Ascending aorta (tissue), 2 donors: ENCODE results near the gene KMT5C. TPM values are rescaled to one million over a fixed set of nuclear protein-coding genes. Genes with fewer than 3 reads are reported as not detected.

Experiments used
- DNase-seq, 2 donors: peaks; one replicate each; pipeline ENCODE4 v3.0.0-alpha.2; 2019; ENCODE audit warnings: low spot score in 2 of 2
- H3K27ac ChIP-seq, 2 donors: fragments of 200-600 bp; sonication (generic); one replicate each; pipeline ENCODE4 v1.5.1; 2016 to 2017; ENCODE audit warnings: mild to moderate bottlenecking in 1 of 2
- H3K27me3 ChIP-seq: fragments of 200-600 bp; sonication (generic); one replicate; pipeline ENCODE4 v1.5.1; 2017
- H3K36me3 ChIP-seq, 2 donors: fragments of 200-600 bp; sonication (generic); one replicate each; pipeline ENCODE4 v1.5.1; 2016
- H3K4me1 ChIP-seq, 2 donors: fragments of 200-600 bp; sonication (generic); one replicate each; pipeline ENCODE4 v1.5.1; 2016 to 2017; ENCODE audit warnings: mild to moderate bottlenecking in 1 of 2
- H3K4me3 ChIP-seq, 2 donors: fragments of 200-600 bp; sonication (generic); one replicate each; pipeline ENCODE4 v1.5.1; 2016 to 2017; ENCODE audit warnings: mild to moderate bottlenecking in 1 of 2
- H3K9me3 ChIP-seq, 2 donors: fragments of 200-600 bp; sonication (generic); one replicate each; pipeline ENCODE4 v1.5.1; 2016
- CTCF ChIP-seq, 3 experiments: fragments of 200-600 bp in 2 of 3; fragments of 450-650 bp in 1 of 3; sonication (generic) in 2 of 3; IDR thresholded peaks; one replicate each; pipeline ENCODE4 v1.5.1; 2016 to 2019; ENCODE audit warnings: antibody characterized with exemption in 3 of 3, mild to moderate bottlenecking in 1 of 3, moderate library complexity in 1 of 3
- intact Hi-C: fragments of 100-400 bp; cut with DNase I; formaldehyde crosslinking; loops from one replicate; pipeline ENCODE4 v1.15.1; 2023
- total RNA-seq: library from RNA; depleted of rRNA; stranded (reverse); fragments of >200 nt; gene quantifications from one replicate; pipeline ENCODE4 v1.1.0, GENCODE V29; 2016

KMT5C gene
- total RNA-seq, 1 donor from 2014 or later: 21.7 TPM

GRCh38 chr19:55340784-55341147 lies 1.1 kb downstream of the KMT5C start:
- H3K9me3 ChIP-seq: no peaks in the 10 kb centered on the region
- intact Hi-C loops: no loop called here
- peak in 1 of 3 experiments; percentile 28 for TF ChIP-seq CTCF (IDR thresholded peaks at IDR 0.05)

DNA sequence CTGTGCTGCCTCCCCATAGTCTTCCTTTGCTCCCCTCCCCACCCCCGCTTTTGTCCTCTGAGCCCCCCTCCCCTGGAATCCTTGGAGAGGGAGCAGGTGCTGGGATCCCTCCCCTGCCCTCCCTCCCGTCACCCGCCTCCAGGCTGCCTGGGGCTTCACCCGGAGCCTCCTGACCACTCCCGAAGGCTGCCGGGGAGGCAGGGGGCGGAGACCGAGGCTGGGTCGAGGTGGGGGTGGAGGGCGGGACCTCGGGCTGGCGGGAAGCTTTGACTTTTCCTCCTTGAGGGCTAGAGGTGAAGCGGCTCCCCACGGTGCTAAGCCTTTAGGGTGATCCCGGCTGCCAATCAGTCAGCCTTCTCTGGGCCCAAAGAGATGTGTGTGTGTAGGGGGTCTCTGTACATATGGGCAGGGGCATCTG lies 1.5 kb downstream of the KMT5C start:
- no peaks in the 10 kb centered on the region for H3K9me3 ChIP-seq
- H3K27me3 ChIP-seq: no peaks in the 10 kb centered on the region
- H3K36me3 ChIP-seq: peaks cover 12 to 13% of the 10 kb centered on the region in 2 donors
- intact Hi-C loops: no loop called here
- peak overlapping the region; percentile 82 to 84 for H3K4me3 ChIP-seq
- peaks cover 5 to 17% of the 10 kb centered on the region in 2 donors for H3K4me1 ChIP-seq
- H3K27ac ChIP-seq: no peak overlapping the region
- no peak for TF ChIP-seq CTCF (IDR thresholded peaks at IDR 0.05)
- peak in 1 of 2 donors; percentile 80 for DNase-seq

More at GRCh38 chr19:55340784-55341147, 1.1 kb downstream of the KMT5C start:
- Histone ChIP-seq H3K4me1 (peaks cover 5 to 17% of the 10 kb centered on the region in 2 donors), H3K36me3 (peaks cover 12 to 13% of the 10 kb centered on the region in 2 donors), H3K4me3 (peak overlapping the region; percentile 82 to 84), H3K27ac (no peak overlapping the region), H3K27me3 (no peaks in the 10 kb centered on the region)
- DNase-seq: no peak

- peaks cover 13 to 18% of the 10 kb centered on the region in 2 donors for H3K36me3 ChIP-seq
- DNase-seq: no peak
- no peak overlapping the region for H3K27ac ChIP-seq
- no peak for TF ChIP-seq CTCF (IDR thresholded peaks at IDR 0.05)
- H3K9me3 ChIP-seq: no peaks in the 10 kb centered on the region
- H3K27me3 ChIP-seq: no peaks in the 10 kb centered on the region
- intact Hi-C loops: no loop called here
- peaks cover 5 to 17% of the 10 kb centered on the region in 2 donors for H3K4me1 ChIP-seq
- peak overlapping the region in 1 of 2 donors; percentile 82 for H3K4me3 ChIP-seq
Measured at GRCh38 chr19:55341595-55342531, 2.2 kb downstream of the KMT5C start.

DNA sequence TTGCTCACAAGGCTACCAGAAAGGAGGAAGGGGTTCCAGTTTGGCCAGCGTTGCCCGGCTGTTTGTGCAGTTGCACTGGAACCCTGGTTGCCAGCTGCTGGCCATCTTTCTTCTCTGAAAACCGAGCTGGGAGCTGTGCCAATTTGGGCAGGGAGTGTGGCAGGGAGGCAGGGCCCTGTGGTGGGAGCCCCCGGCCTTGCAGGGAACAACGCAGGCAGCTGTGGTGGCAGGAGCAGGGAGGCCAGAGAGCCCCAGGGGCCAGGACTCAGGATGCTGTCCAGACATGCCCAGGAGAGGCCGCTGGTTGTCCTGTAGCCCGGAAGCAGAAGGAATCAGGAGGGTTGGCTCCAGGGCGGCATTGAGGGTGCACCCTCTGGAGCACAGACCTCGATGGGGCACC lies 4.8 kb downstream of the KMT5C start:
- Histone ChIP-seq H3K9me3 (no peaks in the 10 kb centered on the region), H3K4me3 (no peak overlapping the region), H3K27me3 (no peaks in the 10 kb centered on the region), H3K4me1 (peaks cover 5 to 17% of the 10 kb centered on the region in 2 donors), H3K36me3 (peaks cover 13 to 25% of the 10 kb centered on the region in 2 donors), H3K27ac (no peak overlapping the region)
- DNase-seq: no peak
- no peak for TF ChIP-seq CTCF (IDR thresholded peaks at IDR 0.05)
- intact Hi-C loops: no loop called here

- intact Hi-C loops: no loop called here
- DNase-seq: no peak
- Histone ChIP-seq H3K9me3 (no peaks in the 10 kb centered on the region), H3K4me1 (peaks cover 4 to 14% of the 10 kb centered on the region in 2 donors), H3K36me3 (peaks cover 13 to 25% of the 10 kb centered on the region in 2 donors), H3K27me3 (no peaks in the 10 kb centered on the region), H3K27ac (no peak overlapping the region), H3K4me3 (no peak overlapping the region)
- no peak for TF ChIP-seq CTCF (IDR thresholded peaks at IDR 0.05)
Measured at GRCh38 chr19:55345101-55345817, 5.6 kb downstream of the KMT5C start.
